Neural progenitor cell (in vitro differentiated cells): ENCODE data around the gene DEPDC1B.

Experiments
- CTCF ChIP-seq: fragments of 200-600 bp; sonication (generic); IDR thresholded peaks from 2 replicates; pipeline ENCODE4 v1.5.1; 2017; ENCODE audit warnings: antibody characterized with exemption, mild to moderate bottlenecking
- EZH2 ChIP-seq: fragments of 200-600 bp; sonication (generic); IDR thresholded peaks from 2 replicates; pipeline ENCODE4 v1.6.1; 2017; ENCODE audit warnings: antibody characterized with exemption, mild to moderate bottlenecking, moderate library complexity

GRCh38 chr5:60685700-60686099 is 14.3 kb downstream of the DEPDC1B start:
- TF ChIP-seq EZH2 (no peak), CTCF (no peak)
